WTC11 (cell line): ENCODE results near the gene EVC. TPM values are rescaled to one million over a fixed set of nuclear protein-coding genes. Genes with fewer than 3 reads are reported as not detected.

Source experiments
- ATAC-seq: fragments of 200-7000 bp; cut with Tn5 transposase; 2 replicates; pipeline ENCODE4 v1.10.0; 2021; ENCODE audit warnings: mild to moderate bottlenecking, moderate library complexity
- CTCF ChIA-PET: fragments of 300-600 bp; sonication (Branson Sonifier 250); formaldehyde crosslinking; loops from one replicate; lab custom pipeline; 2021; ENCODE audit warnings: antibody characterized with exemption; lab: Charles Lee
- POLR2A ChIA-PET: fragments of 350-600 bp; sonication (Branson Sonifier 250); formaldehyde crosslinking; loops from one replicate; lab custom pipeline; 2021; ENCODE audit warnings: antibody characterized with exemption; lab: Charles Lee
- DNase-seq: peaks from one replicate; pipeline ENCODE4 v3.0.0; 2021; ENCODE audit warnings: low spot score
- H3K27ac Mint-ChIP-seq: 2 replicates; pipeline ENCODE4 v1.8.0; 2021; ENCODE audit warnings: mixed read lengths
- H3K27me3 Mint-ChIP-seq: 2 replicates; pipeline ENCODE4 v1.8.0; 2021; ENCODE audit warnings: low read depth, mild to moderate bottlenecking, moderate library complexity, mixed read lengths
- H3K36me3 Mint-ChIP-seq: 2 replicates; pipeline ENCODE4 v1.8.0; 2021; ENCODE audit warnings: mixed read lengths
- H3K4me1 Mint-ChIP-seq: 2 replicates; pipeline ENCODE4 v1.8.0; 2022; ENCODE audit warnings: mixed read lengths
- H3K4me3 Mint-ChIP-seq: 2 replicates; pipeline ENCODE4 v1.8.0; 2021; ENCODE audit warnings: mild to moderate bottlenecking, moderate library complexity, mixed read lengths
- H3K9me3 Mint-ChIP-seq: 2 replicates; pipeline ENCODE4 v1.8.0; 2021; ENCODE audit warnings: mixed read lengths
- AFF4 ChIP-seq: sonication (generic); formaldehyde crosslinking; IDR thresholded peaks from 2 replicates; pipeline ENCODE4 v1.8.1; 2023; ENCODE audit warnings: mild to moderate bottlenecking, missing genetic modification reagents, borderline replicate concordance
- AR ChIP-seq: fragments of 250-450 bp; sonication (Bioruptor Pico); IDR thresholded peaks from 2 replicates; pipeline ENCODE4 v1.9.0; 2021; ENCODE audit warnings: mild to moderate bottlenecking
- CBFB ChIP-seq: sonication (generic); formaldehyde crosslinking; IDR thresholded peaks from 2 replicates; pipeline ENCODE4 v1.8.1; 2022; ENCODE audit warnings: mild to moderate bottlenecking, low read depth, missing genetic modification reagents
- FOXJ3 ChIP-seq: sonication (generic); formaldehyde crosslinking; IDR thresholded peaks from 2 replicates; pipeline ENCODE4 v1.9.0; 2021; ENCODE audit warnings: missing genetic modification reagents, mild to moderate bottlenecking, borderline replicate concordance
- JAZF1 ChIP-seq: fragments of 250-450 bp; sonication (Bioruptor Pico); IDR thresholded peaks from 2 replicates; pipeline ENCODE4 v1.9.0; 2021; ENCODE audit warnings: moderate library complexity, mild to moderate bottlenecking, inconsistent platforms
- JUN ChIP-seq: sonication (generic); formaldehyde crosslinking; IDR thresholded peaks from 2 replicates; pipeline ENCODE4 v1.8.0; 2023; ENCODE audit warnings: mild to moderate bottlenecking, missing genetic modification reagents
- MYBL2 ChIP-seq: sonication (generic); formaldehyde crosslinking; IDR thresholded peaks from 2 replicates; pipeline ENCODE4 v1.8.1; 2023; ENCODE audit warnings: mild to moderate bottlenecking, moderate library complexity, missing genetic modification reagents
- OVOL2 ChIP-seq: fragments of 250-450 bp; sonication (Bioruptor Pico); IDR thresholded peaks from 2 replicates; pipeline ENCODE4 v1.9.0; 2021; ENCODE audit warnings: mild to moderate bottlenecking, borderline replicate concordance
- RELA ChIP-seq: sonication (generic); formaldehyde crosslinking; IDR thresholded peaks from 2 replicates; pipeline ENCODE4 v1.8.1; 2022; ENCODE audit warnings: missing genetic modification reagents, mild to moderate bottlenecking, borderline replicate concordance
- RORB ChIP-seq: fragments of 250-450 bp; sonication (Bioruptor Pico); IDR thresholded peaks from 2 replicates; pipeline ENCODE4 v1.9.0; 2021; ENCODE audit warnings: mild to moderate bottlenecking
- SMAD3 ChIP-seq: sonication (generic); formaldehyde crosslinking; IDR thresholded peaks from 2 replicates; pipeline ENCODE4 v1.8.0; 2022; ENCODE audit warnings: missing genetic modification reagents, mild to moderate bottlenecking, borderline replicate concordance
- SP1 ChIP-seq: sonication (generic); formaldehyde crosslinking; conservative IDR thresholded peaks from 2 replicates; pipeline ENCODE4 v1.8.1; 2022; ENCODE audit warnings: missing genetic modification reagents
- TCF7 ChIP-seq: sonication (generic); formaldehyde crosslinking; IDR thresholded peaks from 2 replicates; pipeline ENCODE4 v1.8.0; 2022; ENCODE audit warnings: mild to moderate bottlenecking, low read depth, missing genetic modification reagents, moderate library complexity
- TEAD4 ChIP-seq: sonication (generic); formaldehyde crosslinking; IDR thresholded peaks from 2 replicates; pipeline ENCODE4 v1.8.0; 2022; ENCODE audit warnings: mild to moderate bottlenecking, missing genetic modification reagents
- TP53 ChIP-seq: sonication (generic); formaldehyde crosslinking; IDR thresholded peaks from 2 replicates; pipeline ENCODE4 v1.8.1; 2023; ENCODE audit warnings: mild to moderate bottlenecking, missing genetic modification reagents
- USF1 ChIP-seq: sonication (generic); formaldehyde crosslinking; IDR thresholded peaks from 2 replicates; pipeline ENCODE4 v1.8.0; 2022; ENCODE audit warnings: mild to moderate bottlenecking, missing genetic modification reagents
- ZMAT4 ChIP-seq: fragments of 250-450 bp; sonication (Bioruptor Pico); IDR thresholded peaks from 2 replicates; pipeline ENCODE4 v1.9.0; 2021; ENCODE audit warnings: mild to moderate bottlenecking
- ZNF219 ChIP-seq: sonication (generic); formaldehyde crosslinking; IDR thresholded peaks from 2 replicates; pipeline ENCODE4 v1.8.0; 2023; ENCODE audit warnings: missing genetic modification reagents, mild to moderate bottlenecking, borderline replicate concordance
- ZNF317 ChIP-seq: sonication (generic); formaldehyde crosslinking; IDR thresholded peaks from 2 replicates; pipeline ENCODE4 v1.8.1; 2023; ENCODE audit warnings: low read depth, mild to moderate bottlenecking, moderate library complexity, missing genetic modification reagents, borderline replicate concordance
- total RNA-seq: library from RNA; stranded (reverse); gene quantifications from 3 replicates; pipeline ENCODE4 v1.2.3, GENCODE V29; 2021
- TF ChIP-seq, protein P1 (sequence below): sonication (generic); formaldehyde crosslinking; IDR thresholded peaks from 2 replicates; pipeline ENCODE4 v1.8.0; 2022; ENCODE audit warnings: mild to moderate bottlenecking, missing genetic modification reagents
- TF ChIP-seq, protein P2 (sequence below): sonication (generic); formaldehyde crosslinking; IDR thresholded peaks from 2 replicates; pipeline ENCODE4 v1.8.1; 2022; ENCODE audit warnings: low read depth, mild to moderate bottlenecking, moderate library complexity, missing genetic modification reagents, borderline replicate concordance
- TF ChIP-seq, protein P3 (sequence below): sonication (generic); formaldehyde crosslinking; IDR thresholded peaks from 2 replicates; pipeline ENCODE4 v1.8.0; 2023; ENCODE audit warnings: mild to moderate bottlenecking, missing genetic modification reagents

EVC gene
- total RNA-seq, 1 experiment from 2014 or later: 12.5 TPM

DNA sequence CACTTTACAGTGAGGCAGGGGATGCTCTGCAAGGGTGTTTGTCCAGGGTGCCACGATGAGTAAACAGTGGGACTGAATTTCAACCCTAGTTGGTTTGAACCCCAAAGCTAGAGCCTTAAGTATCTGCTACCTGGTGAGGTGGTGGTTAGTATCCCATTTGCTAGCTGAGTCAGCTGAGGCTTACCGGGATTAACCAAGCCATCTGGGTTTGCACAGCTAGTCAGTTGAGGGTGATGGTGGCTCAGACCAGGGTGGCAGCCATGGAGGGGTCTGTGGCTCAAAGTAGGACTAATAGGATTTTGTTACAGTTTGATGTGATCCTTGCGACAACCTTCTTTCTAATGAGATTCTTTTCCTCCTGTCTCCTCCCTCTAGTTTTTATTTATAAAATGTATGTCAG lies 1.9 kb downstream of the EVC start:
- Mint-ChIP-seq H3K27me3 (peaks cover 47% of the 10 kb centered on the region), H3K4me1 (peaks cover 9% of the 10 kb centered on the region), H3K36me3 (peaks cover 13% of the 10 kb centered on the region), H3K4me3 (peak overlapping the region; percentile 21), H3K9me3 (peaks cover 7% of the 10 kb centered on the region), H3K27ac (no peak overlapping the region)
- DNase-seq (no peak), ATAC-seq (no peak)
- TF ChIP-seq MYBL2 (CRISPR knock-in tag) (no peak), ZNF219 (CRISPR knock-in tag) (no peak), RELA (CRISPR knock-in tag) (no peak)
- TF ChIP-seq, protein P1, sequence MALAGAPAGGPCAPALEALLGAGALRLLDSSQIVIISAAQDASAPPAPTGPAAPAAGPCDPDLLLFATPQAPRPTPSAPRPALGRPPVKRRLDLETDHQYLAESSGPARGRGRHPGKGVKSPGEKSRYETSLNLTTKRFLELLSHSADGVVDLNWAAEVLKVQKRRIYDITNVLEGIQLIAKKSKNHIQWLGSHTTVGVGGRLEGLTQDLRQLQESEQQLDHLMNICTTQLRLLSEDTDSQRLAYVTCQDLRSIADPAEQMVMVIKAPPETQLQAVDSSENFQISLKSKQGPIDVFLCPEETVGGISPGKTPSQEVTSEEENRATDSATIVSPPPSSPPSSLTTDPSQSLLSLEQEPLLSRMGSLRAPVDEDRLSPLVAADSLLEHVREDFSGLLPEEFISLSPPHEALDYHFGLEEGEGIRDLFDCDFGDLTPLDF (CRISPR knock-in tag): no peak
- POLR2A ChIA-PET: no interaction called here
- CTCF ChIA-PET: interaction anchor here (0.7 kb wide), 1 partner anchor 108 kb away, joined by 3 read pairs; no protein-coding TSS in a partner anchor

- no peak for DNase-seq
- CTCF ChIA-PET: no interaction called here
Measured at GRCh38 chr4:5713861-5714260, 2.9 kb downstream of the EVC start.

More at GRCh38 chr4:5713861-5714260, 2.9 kb downstream of the EVC start:
- ATAC-seq: no peak
- H3K36me3 Mint-ChIP-seq: peaks cover 13% of the 10 kb centered on the region
- peaks cover 46% of the 10 kb centered on the region for H3K27me3 Mint-ChIP-seq
- POLR2A ChIA-PET: no interaction called here
- TF ChIP-seq SMAD3 (no peak), ZNF317 (CRISPR knock-in tag) (no peak), CBFB (CRISPR knock-in tag) (no peak), AFF4 (CRISPR knock-in tag) (no peak), FOXJ3 (CRISPR knock-in tag) (no peak), JUN (CRISPR knock-in tag) (no peak), AR (CRISPR knock-in tag) (no peak), RORB (no peak), TP53 (CRISPR knock-in tag) (no peak), JAZF1 (CRISPR knock-in tag) (no peak), USF1 (no peak), TCF7 (no peak), TEAD4 (no peak), OVOL2 (CRISPR knock-in tag) (no peak), ZMAT4 (CRISPR knock-in tag) (no peak), MYBL2 (CRISPR knock-in tag) (no peak), SP1 (CRISPR knock-in tag) (no peak)
- TF ChIP-seq, protein P2, sequence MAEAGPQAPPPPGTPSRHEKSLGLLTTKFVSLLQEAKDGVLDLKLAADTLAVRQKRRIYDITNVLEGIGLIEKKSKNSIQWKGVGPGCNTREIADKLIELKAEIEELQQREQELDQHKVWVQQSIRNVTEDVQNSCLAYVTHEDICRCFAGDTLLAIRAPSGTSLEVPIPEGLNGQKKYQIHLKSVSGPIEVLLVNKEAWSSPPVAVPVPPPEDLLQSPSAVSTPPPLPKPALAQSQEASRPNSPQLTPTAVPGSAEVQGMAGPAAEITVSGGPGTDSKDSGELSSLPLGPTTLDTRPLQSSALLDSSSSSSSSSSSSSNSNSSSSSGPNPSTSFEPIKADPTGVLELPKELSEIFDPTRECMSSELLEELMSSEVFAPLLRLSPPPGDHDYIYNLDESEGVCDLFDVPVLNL (CRISPR knock-in tag): no peak
- TF ChIP-seq, protein P3, sequence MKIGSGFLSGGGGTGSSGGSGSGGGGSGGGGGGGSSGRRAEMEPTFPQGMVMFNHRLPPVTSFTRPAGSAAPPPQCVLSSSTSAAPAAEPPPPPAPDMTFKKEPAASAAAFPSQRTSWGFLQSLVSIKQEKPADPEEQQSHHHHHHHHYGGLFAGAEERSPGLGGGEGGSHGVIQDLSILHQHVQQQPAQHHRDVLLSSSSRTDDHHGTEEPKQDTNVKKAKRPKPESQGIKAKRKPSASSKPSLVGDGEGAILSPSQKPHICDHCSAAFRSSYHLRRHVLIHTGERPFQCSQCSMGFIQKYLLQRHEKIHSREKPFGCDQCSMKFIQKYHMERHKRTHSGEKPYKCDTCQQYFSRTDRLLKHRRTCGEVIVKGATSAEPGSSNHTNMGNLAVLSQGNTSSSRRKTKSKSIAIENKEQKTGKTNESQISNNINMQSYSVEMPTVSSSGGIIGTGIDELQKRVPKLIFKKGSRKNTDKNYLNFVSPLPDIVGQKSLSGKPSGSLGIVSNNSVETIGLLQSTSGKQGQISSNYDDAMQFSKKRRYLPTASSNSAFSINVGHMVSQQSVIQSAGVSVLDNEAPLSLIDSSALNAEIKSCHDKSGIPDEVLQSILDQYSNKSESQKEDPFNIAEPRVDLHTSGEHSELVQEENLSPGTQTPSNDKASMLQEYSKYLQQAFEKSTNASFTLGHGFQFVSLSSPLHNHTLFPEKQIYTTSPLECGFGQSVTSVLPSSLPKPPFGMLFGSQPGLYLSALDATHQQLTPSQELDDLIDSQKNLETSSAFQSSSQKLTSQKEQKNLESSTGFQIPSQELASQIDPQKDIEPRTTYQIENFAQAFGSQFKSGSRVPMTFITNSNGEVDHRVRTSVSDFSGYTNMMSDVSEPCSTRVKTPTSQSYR (CRISPR knock-in tag): no peak
- H3K4me1 Mint-ChIP-seq: peaks cover 10% of the 10 kb centered on the region
- peaks cover 7% of the 10 kb centered on the region for H3K9me3 Mint-ChIP-seq
- no peak overlapping the region for H3K4me3 Mint-ChIP-seq
- H3K27ac Mint-ChIP-seq: no peak overlapping the region
